Measurements from ENCODE around the gene CPN2.
A peak's percentile ranks its signal among the peaks of the same experiment; 100 is the strongest.

Gene CPN2

GRCh38 chr3:194350726-194351071 is 429 bp downstream of the CPN2 start:
- DNase-seq, result no peak

GRCh38 chr3:194348354-194348753 is 2.8 kb downstream of the CPN2 start:
- no peak for DNase-seq

- DNase-seq, result no peak
Observed at GRCh38 chr3:194346621-194347020, 4.5 kb downstream of the CPN2 start.

GRCh38 chr3:194346035-194346434 is 5.1 kb downstream of the CPN2 start:
- no peak for DNase-seq

- peak; percentile 64 for DNase-seq
Observed at GRCh38 chr3:194344012-194344411, 7.1 kb downstream of the CPN2 start.

- DNase-seq, result no peak
Observed at GRCh38 chr3:194343561-194343893, 7.6 kb downstream of the CPN2 start.

GRCh38 chr3:194342861-194343560 is 8.1 kb downstream of the CPN2 start:
- no peak for DNase-seq

- DNase-seq, result no peak
Observed at GRCh38 chr3:194340757-194341400, 10.2 kb downstream of the CPN2 start.

GRCh38 chr3:194339840-194340239 is 11.3 kb downstream of the CPN2 start:
- no peak for DNase-seq

GRCh38 chr3:194339356-194339755 is 11.8 kb downstream of the CPN2 start:
- DNase-seq, result no peak

GRCh38 chr3:194337965-194338753 is 13.0 kb downstream of the CPN2 start:
- DNase-seq, result no peak

- DNase-seq, result no peak
Observed at GRCh38 chr3:194336601-194337355, 14.3 kb downstream of the CPN2 start.

- no peak for DNase-seq
Observed at GRCh38 chr3:194333981-194334320, 17.2 kb downstream of the CPN2 start.

GRCh38 chr3:194333212-194333980 is 17.7 kb downstream of the CPN2 start:
- peak; percentile 90 for DNase-seq

- DNase-seq, result no peak
Observed at GRCh38 chr3:194332858-194333211, 18.3 kb downstream of the CPN2 start.

- DNase-seq, result no peak
Observed at GRCh38 chr3:194330579-194330978, 20.5 kb downstream of the CPN2 start.

GRCh38 chr3:194330160-194330559 is 21.0 kb downstream of the CPN2 start:
- DNase-seq, result no peak

- DNase-seq, result no peak
Observed at GRCh38 chr3:194329583-194329965, 21.6 kb downstream of the CPN2 start.

- DNase-seq, result no peak
Observed at GRCh38 chr3:194328942-194329582, 22.1 kb downstream of the CPN2 start.

- no peak for DNase-seq
Observed at GRCh38 chr3:194328053-194328657, 23.0 kb downstream of the CPN2 start.

GRCh38 chr3:194327218-194328052 is 23.7 kb downstream of the CPN2 start:
- DNase-seq, result no peak
